ENCODE data around the gene HMGXB3.
A peak's percentile ranks its signal among the peaks of the same experiment; 100 is the strongest.

The HMGXB3 gene

DNA sequence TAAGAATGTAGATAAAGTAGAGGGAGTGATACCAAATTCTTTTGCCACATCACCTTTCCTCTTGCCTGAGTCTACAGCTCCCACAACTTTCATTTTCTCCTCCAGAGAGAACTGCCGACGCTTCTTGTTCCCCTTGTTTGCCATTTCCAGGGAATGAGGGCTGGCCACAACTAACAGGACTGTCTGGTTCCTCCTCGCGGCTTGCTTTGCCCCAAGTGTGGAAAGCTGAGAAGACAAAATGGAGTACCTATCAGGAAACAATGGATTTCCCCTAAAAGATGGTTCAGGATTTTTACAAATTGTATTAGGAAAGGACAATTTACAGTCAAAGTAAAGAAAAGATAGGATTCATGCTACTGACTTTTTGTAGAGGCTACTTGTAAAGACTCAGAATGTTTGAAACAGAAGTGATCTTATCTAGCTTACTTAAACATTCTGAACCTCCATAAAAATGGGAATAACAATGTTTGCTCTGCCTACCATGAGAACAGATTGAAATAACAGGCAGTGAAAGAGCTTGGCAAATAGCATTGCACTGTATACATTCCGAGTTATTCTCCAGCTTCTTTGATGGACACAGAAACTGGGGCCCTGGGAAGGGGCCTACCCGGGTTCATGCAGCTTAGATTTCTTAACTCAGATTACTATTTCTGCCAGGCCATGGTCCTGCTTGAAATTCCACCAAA lies 4.2 kb upstream of the HMGXB3 start:
- in situ Hi-C loops (cut with MboI; ENCODE audit: low pct_unique_long_range_greater_than_20kb, low sequenced_read_pairs, unreplicated experiment) = no loop called here

GRCh38 chr5:149998281-149998680 lies 2.3 kb upstream of the HMGXB3 start:
- no peak for DNase-seq (ENCODE audit: low spot score)
- TF ChIP-seq, protein P1, sequence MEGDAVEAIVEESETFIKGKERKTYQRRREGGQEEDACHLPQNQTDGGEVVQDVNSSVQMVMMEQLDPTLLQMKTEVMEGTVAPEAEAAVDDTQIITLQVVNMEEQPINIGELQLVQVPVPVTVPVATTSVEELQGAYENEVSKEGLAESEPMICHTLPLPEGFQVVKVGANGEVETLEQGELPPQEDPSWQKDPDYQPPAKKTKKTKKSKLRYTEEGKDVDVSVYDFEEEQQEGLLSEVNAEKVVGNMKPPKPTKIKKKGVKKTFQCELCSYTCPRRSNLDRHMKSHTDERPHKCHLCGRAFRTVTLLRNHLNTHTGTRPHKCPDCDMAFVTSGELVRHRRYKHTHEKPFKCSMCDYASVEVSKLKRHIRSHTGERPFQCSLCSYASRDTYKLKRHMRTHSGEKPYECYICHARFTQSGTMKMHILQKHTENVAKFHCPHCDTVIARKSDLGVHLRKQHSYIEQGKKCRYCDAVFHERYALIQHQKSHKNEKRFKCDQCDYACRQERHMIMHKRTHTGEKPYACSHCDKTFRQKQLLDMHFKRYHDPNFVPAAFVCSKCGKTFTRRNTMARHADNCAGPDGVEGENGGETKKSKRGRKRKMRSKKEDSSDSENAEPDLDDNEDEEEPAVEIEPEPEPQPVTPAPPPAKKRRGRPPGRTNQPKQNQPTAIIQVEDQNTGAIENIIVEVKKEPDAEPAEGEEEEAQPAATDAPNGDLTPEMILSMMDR (IDR thresholded peaks at IDR 0.05; ENCODE audit: extremely low read depth, insufficient read depth, missing control alignments) = no peak
- in situ Hi-C loops (cut with MboI; ENCODE audit: low pct_unique_long_range_greater_than_20kb, low sequenced_read_pairs, unreplicated experiment) = no loop called here

More for the DNA sequence above, 4.2 kb upstream of the HMGXB3 start:
- TF ChIP-seq, protein P1 (IDR thresholded peaks at IDR 0.05; ENCODE audit: extremely low read depth, insufficient read depth, missing control alignments) = no peak
- DNase-seq (ENCODE audit: low spot score) = no peak

DNA sequence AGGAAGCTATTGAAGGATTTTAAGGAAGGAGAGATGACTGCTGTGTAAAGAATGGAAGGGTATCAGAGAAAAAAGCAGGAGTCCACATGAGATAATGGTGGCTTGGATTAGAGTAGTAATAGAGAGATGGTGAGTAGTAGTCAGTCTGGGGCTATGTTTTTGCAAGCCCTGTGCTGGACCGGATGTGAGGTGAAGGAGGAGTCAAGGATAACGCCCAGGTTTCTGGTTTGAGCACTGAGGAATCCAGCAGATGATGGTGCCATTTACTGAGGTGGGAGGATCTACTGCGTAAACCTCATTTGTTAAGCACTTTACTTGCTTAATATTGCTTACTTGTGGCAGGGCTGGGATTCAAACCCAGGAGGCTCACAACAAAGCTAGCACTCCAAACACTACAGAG lies 1.2 kb upstream of the HMGXB3 start:
- TF ChIP-seq, protein P1 (IDR thresholded peaks at IDR 0.05; ENCODE audit: extremely low read depth, insufficient read depth, missing control alignments) = no peak
- in situ Hi-C loops (cut with MboI; ENCODE audit: low pct_unique_long_range_greater_than_20kb, low sequenced_read_pairs, unreplicated experiment) = no loop called here
- DNase-seq (ENCODE audit: low spot score) = no peak

- in situ Hi-C loops (cut with MboI; ENCODE audit: low pct_unique_long_range_greater_than_20kb, low sequenced_read_pairs, unreplicated experiment) = no loop called here
Observed at GRCh38 chr5:149999866-150000255, 678 bp upstream of the HMGXB3 start.

GRCh38 chr5:150000990-150001659 lies 586 bp downstream of the HMGXB3 start:
- DNase-seq (ENCODE audit: low spot score) = no peak
- in situ Hi-C loops (cut with MboI; ENCODE audit: low pct_unique_long_range_greater_than_20kb, low sequenced_read_pairs, unreplicated experiment) = no loop called here
- TF ChIP-seq, protein P1 (IDR thresholded peaks at IDR 0.05; ENCODE audit: extremely low read depth, insufficient read depth, missing control alignments) = no peak

More at GRCh38 chr5:149999866-150000255, 678 bp upstream of the HMGXB3 start:
- TF ChIP-seq, protein P1 (IDR thresholded peaks at IDR 0.05; ENCODE audit: extremely low read depth, insufficient read depth, missing control alignments) = no peak
- no peak for DNase-seq (ENCODE audit: low spot score)

DNA sequence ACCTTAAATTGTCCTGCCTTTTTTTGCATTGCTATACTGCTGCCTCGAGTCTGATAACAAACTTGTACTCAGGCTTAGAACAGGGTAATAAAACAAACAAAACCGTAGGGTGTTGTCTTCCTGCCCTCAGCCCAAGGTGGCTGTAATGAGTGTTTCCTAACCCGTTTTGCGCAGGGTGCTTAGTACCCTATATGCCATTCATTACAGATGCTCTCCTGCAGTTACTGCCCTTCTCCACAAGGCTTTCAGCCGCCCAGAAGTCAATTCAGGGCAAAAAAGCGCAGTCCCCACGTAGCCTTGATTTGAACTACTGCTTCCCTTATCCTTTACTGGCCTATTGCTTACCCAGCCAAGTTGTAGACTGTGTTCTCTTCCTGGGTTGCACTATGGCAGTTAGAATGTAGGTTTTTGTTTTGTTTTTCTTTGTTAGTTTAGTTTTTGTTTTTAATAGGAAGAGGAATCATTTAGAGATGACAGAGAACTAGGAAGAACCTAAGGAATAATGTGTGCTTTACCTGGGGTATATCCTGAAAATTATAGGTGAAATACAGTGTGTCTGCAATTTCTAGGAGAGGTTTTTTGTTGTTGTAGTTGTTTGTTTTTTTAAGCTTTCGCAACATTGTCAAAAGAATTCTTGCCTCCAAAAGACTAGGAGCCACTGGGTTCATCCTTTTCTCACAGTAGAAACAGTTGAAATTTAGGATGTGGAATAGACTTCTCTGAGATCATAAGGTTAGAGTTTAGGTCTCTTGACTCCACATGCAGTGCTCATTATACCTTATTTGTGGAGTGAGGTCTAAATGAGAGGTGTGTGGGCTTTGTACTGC lies 1.3 kb downstream of the HMGXB3 start:
- in situ Hi-C loops (cut with MboI; ENCODE audit: low pct_unique_long_range_greater_than_20kb, low sequenced_read_pairs, unreplicated experiment) = no loop called here
- TF ChIP-seq, protein P1 (IDR thresholded peaks at IDR 0.05; ENCODE audit: extremely low read depth, insufficient read depth, missing control alignments) = peak; percentile 48
- DNase-seq (ENCODE audit: low spot score) = peak; percentile 81
